Neural progenitor cell (in vitro differentiated cells): ENCODE data around the gene PDCD11.

Experiments
- EZH2 ChIP-seq: fragments of 200-600 bp; sonication (generic); IDR thresholded peaks from 2 replicates; pipeline ENCODE4 v1.6.1; 2017; ENCODE audit warnings: antibody characterized with exemption, mild to moderate bottlenecking, moderate library complexity
- TF ChIP-seq, protein P1 (sequence below): fragments of 200-600 bp; sonication (generic); IDR thresholded peaks from 2 replicates; pipeline ENCODE4 v1.5.1; 2017; ENCODE audit warnings: antibody characterized with exemption, mild to moderate bottlenecking

DNA sequence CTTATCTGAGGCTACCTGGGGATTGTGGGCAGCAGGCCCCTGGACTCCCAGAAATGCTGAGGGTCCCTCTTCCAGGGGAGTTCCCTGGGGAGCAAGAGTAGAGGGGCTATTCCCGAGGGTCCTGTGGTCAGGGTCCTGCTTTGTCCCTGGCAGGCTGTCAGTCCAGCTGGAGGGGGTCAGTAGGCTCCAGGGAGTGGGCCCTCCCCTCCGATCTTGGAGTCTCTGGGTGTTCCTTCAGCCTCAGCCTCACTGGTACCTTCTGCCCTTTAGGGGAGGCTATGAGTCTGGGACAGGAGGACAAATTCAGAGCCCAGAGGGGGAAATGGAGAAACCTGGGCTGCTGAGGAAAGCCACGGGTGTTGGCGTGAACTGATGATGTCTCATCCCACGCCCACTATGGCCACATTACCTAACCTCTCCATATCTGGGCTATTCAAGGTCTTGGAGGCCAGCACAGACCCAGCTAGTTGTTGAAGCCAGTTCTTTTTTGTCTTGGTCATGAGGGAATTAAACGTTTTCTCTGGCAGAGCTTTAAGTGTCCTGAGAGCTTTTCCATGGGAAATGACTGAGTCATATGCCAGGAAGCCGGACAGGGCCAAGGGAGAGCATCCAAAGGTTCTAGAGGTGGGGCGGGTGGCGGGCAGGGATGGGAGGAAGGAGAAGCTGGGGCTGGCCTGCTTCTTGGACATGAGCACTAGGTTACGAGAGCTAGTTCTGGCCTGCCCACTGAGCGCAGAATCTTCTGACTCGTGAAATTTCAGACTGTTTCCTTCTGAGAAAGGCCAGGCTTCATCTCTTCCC is 49.5 kb downstream of the PDCD11 start:
- TF ChIP-seq, protein P1, sequence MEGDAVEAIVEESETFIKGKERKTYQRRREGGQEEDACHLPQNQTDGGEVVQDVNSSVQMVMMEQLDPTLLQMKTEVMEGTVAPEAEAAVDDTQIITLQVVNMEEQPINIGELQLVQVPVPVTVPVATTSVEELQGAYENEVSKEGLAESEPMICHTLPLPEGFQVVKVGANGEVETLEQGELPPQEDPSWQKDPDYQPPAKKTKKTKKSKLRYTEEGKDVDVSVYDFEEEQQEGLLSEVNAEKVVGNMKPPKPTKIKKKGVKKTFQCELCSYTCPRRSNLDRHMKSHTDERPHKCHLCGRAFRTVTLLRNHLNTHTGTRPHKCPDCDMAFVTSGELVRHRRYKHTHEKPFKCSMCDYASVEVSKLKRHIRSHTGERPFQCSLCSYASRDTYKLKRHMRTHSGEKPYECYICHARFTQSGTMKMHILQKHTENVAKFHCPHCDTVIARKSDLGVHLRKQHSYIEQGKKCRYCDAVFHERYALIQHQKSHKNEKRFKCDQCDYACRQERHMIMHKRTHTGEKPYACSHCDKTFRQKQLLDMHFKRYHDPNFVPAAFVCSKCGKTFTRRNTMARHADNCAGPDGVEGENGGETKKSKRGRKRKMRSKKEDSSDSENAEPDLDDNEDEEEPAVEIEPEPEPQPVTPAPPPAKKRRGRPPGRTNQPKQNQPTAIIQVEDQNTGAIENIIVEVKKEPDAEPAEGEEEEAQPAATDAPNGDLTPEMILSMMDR, result no peak
- no peak for TF ChIP-seq EZH2
